ENCODE measurements around the gene IFI27.

DNA sequence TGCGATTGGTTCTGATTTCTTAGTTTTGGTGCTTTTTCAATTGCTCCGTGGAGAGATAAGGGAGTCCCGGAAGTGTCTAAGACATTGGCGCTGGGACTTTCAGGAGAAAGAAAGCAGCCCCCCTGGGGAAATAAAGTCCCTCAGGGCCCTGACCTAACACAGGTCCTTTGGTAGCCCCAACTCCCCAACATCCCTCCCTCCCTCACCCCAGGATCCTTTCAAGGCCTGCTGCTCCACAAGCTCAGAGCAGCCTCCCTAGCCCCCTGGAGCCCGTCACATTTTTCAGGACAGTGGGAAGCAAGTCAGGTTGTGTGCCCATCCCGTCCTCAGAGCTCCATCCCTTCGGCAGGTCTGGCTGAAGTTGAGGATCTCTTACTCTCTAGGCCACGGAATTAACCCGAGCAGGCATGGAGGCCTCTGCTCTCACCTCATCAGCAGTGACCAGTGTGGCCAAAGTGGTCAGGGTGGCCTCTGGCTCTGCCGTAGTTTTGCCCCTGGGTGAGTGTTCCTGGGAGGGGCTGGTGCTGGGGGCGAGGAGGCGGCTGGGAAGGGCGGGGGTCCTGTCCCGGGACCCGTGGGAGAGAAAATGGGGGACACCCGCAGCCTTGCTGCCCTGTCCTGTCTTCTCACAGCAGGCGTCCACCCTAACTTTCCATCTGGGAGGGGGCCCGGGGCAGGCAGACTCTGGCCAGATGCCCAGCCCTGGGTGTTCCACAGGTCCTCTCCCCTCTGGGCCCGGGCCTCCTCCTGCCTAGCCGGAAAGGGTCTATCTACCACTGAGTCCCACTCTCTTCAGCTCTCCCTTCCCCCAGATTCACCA is 950 bp downstream of the IFI27 start:
- TF ChIP-seq CTCF (IDR thresholded peaks at IDR 0.05): no peak
- no peak for TF ChIP-seq EP300 (IDR thresholded peaks at IDR 0.05)
